H1 (cell line): ENCODE measurements around the gene CYP2F1.

Experiments
- CREB1 ChIP-seq: IDR thresholded peaks from 2 replicates; pipeline ENCODE4 v1.6.1; 2012; ENCODE audit warnings: inconsistent platforms
- POLR2A ChIP-seq, 2 experiments: IDR thresholded peaks; 1 replicate in 1 of 2; 2 replicates in 1 of 2; pipeline ENCODE4 v1.6.1; 2011; ENCODE audit warnings: low read depth in 2 of 2, low read length in 2 of 2, mild to moderate bottlenecking in 2 of 2; ENCODE audit errors: control extremely low read depth in 1 of 2
- TAF1 ChIP-seq: IDR thresholded peaks from 2 replicates; pipeline ENCODE4 v1.6.1; 2011; ENCODE audit warnings: mild to moderate bottlenecking, low read depth, low read length
- TF ChIP-seq, protein P1 (sequence below): IDR thresholded peaks from 2 replicates; pipeline ENCODE4 v1.6.1; 2012; ENCODE audit warnings: inconsistent platforms

- no peak for TF ChIP-seq CREB1
- no peak for TF ChIP-seq TAF1
- TF ChIP-seq, protein P1, sequence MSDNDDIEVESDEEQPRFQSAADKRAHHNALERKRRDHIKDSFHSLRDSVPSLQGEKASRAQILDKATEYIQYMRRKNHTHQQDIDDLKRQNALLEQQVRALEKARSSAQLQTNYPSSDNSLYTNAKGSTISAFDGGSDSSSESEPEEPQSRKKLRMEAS, result no peak
- TF ChIP-seq POLR2A (IDR thresholded peaks at IDR 0.05; ENCODE audit: control extremely low read depth in 1 of 2, low read depth in 2 of 2, low read length in 2 of 2), result no peak
Measured at GRCh38 chr19:41161903-41162302, 47.7 kb downstream of the CYP2F1 start.
